Left ventricle myocardium inferior (tissue), 1 donor: Measurements from ENCODE around the gene BEND5. TPM values are rescaled to one million over a fixed set of nuclear protein-coding genes. Genes with fewer than 3 reads are reported as not detected.
A peak's percentile ranks its signal among the peaks of the same experiment; 100 is the strongest.

Experiments
- DNase-seq: peaks from one replicate; pipeline ENCODE4 v3.0.0-alpha.2; 2020
- H3K27ac ChIP-seq: fragments of 200-600 bp; replicated peaks from 2 replicates; pipeline ENCODE4 v1.8.0; 2021
- H3K27me3 ChIP-seq: fragments of 200-600 bp; 2 replicates; pipeline ENCODE4 v1.8.0; 2021; ENCODE audit warnings: low read depth
- H3K36me3 ChIP-seq: fragments of 200-600 bp; 2 replicates; pipeline ENCODE4 v1.8.0; 2021
- H3K4me1 ChIP-seq: fragments of 200-600 bp; 2 replicates; pipeline ENCODE4 v1.8.0; 2021
- H3K4me3 ChIP-seq: fragments of 200-600 bp; 2 replicates; pipeline ENCODE4 v1.8.0; 2021; ENCODE audit warnings: mild to moderate bottlenecking, moderate library complexity
- H3K9me3 ChIP-seq: fragments of 200-600 bp; replicated peaks from 2 replicates; pipeline ENCODE4 v1.8.0; 2021
- intact Hi-C: fragments of 100-400 bp; cut with micrococcal nuclease; formaldehyde crosslinking; loops from one replicate; pipeline ENCODE4 v1.11.0; 2022
- total RNA-seq: library from RNA; stranded (reverse); fragmentation: NEBNext Ultra II Directional; extraction: Animal tissue kit (Norgen Biotek cat#: 25700); gene quantifications from one replicate; pipeline ENCODE4 v1.2.1, GENCODE V29; 2021
- TF ChIP-seq, protein P1 (sequence below): fragments of 200-600 bp; IDR thresholded peaks from 2 replicates; pipeline ENCODE4 v1.8.0; 2021; ENCODE audit warnings: antibody characterized with exemption, mild to moderate bottlenecking, borderline replicate concordance
- donor health status: DM: no; HTN: yes; CAD: no; lungs with severe emphysema.

The BEND5 gene
- total RNA-seq, 1 donor from 2014 or later: 4.2 TPM

DNA sequence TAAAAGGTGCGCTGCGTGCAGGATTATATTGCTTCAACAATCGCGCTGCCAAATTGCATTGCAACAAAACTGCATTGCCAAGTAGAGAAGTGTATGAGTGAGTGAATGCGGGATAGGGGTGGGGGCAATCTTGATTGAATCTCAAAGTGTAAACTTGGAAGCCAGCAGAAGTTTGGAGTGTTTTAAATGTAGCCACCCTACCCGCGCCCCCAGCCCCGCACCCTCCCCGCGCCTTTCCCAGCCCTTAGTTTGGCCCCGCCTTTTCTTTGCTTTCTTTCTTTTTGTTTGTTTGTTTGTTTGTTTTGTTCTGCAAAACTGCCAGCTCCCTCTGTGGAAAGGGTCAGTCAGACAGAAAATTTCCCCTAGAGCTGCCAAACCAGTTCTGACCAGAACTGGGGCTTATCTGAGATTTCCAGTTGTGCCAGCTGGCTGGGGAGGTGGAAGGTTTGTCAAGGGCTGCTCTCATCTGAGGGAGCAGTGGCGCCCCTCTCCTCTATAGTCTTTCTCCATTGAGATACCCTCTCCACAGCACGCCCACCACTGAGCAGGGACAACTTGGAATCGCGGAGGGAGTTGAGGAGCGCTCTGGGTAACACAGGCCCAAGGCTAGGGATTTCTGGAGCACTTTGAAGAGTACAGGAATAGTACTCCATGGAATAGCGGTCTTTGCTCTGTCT, 666 bp upstream of the BEND5 start:
- Histone ChIP-seq H3K4me1 (peaks cover 29% of the 10 kb centered on the region), H3K9me3 (no peaks in the 10 kb centered on the region), H3K27ac (peak overlapping the region; percentile 75), H3K36me3 (no peaks in the 10 kb centered on the region), H3K4me3 (peak overlapping the region; percentile 85), H3K27me3 (no peaks in the 10 kb centered on the region)
- intact Hi-C loops: no loop called here
- TF ChIP-seq, protein P1, sequence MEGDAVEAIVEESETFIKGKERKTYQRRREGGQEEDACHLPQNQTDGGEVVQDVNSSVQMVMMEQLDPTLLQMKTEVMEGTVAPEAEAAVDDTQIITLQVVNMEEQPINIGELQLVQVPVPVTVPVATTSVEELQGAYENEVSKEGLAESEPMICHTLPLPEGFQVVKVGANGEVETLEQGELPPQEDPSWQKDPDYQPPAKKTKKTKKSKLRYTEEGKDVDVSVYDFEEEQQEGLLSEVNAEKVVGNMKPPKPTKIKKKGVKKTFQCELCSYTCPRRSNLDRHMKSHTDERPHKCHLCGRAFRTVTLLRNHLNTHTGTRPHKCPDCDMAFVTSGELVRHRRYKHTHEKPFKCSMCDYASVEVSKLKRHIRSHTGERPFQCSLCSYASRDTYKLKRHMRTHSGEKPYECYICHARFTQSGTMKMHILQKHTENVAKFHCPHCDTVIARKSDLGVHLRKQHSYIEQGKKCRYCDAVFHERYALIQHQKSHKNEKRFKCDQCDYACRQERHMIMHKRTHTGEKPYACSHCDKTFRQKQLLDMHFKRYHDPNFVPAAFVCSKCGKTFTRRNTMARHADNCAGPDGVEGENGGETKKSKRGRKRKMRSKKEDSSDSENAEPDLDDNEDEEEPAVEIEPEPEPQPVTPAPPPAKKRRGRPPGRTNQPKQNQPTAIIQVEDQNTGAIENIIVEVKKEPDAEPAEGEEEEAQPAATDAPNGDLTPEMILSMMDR: no peak
- DNase-seq: no peak

DNA sequence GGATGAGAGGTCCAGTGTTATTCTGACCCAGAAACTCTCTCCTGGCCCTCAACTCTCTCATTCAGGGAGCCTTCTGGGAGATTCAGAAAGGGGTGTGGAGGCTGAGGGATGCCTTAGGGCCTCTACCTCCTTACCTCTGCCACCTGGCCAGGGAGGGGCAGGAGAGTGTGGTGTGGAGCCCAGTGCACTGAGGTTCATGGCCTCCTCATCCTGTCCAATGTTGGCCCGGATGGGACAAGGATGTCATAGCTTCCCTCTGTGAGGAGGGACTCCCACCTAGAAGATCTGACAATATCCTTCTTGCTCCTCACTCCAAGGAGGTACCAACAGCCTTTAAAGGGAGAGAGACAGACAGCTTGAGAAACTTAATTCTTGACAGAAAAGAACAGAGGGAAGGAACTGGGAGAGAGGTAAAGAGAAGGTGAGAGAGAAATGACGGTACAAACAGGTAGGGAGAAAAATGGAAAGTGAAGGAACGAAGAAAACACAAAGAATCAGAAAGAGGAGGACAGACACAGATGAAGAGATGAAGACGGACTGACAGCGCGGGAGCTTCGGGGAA, 779 bp downstream of the BEND5 start:
- Histone ChIP-seq H3K4me1 (peaks cover 29% of the 10 kb centered on the region), H3K36me3 (peaks cover 6% of the 10 kb centered on the region), H3K27me3 (no peaks in the 10 kb centered on the region), H3K27ac (peak overlapping the region; percentile 75), H3K4me3 (peak overlapping the region; percentile 85), H3K9me3 (no peaks in the 10 kb centered on the region)
- TF ChIP-seq, protein P1: no peak
- intact Hi-C loops: no loop called here
- no peak for DNase-seq

DNA sequence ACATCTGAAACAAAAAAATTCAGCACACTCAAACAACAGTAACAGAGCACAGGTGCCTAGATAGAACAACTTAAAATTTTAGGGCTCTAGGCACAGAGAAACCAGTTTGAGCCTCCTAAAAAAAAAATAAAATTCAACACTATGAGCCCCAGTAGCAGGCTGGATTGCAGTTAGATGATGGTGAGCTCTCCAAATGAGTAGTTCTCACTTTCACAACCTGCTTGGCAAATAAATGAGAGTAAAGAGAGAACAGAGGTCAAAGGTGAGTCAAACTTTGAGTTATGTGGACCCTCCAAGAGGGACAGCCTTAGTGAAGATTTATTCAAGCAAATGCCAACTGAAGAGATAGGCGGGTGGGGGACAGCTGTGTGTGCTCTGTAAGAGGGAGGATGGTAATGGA, 3.6 kb downstream of the BEND5 start:
- Histone ChIP-seq H3K27ac (no peak overlapping the region), H3K9me3 (no peaks in the 10 kb centered on the region), H3K36me3 (peaks cover 6% of the 10 kb centered on the region), H3K4me3 (no peak overlapping the region), H3K4me1 (peaks cover 31% of the 10 kb centered on the region), H3K27me3 (no peaks in the 10 kb centered on the region)
- intact Hi-C loops: no loop called here
- TF ChIP-seq, protein P1: no peak
- no peak for DNase-seq

DNA sequence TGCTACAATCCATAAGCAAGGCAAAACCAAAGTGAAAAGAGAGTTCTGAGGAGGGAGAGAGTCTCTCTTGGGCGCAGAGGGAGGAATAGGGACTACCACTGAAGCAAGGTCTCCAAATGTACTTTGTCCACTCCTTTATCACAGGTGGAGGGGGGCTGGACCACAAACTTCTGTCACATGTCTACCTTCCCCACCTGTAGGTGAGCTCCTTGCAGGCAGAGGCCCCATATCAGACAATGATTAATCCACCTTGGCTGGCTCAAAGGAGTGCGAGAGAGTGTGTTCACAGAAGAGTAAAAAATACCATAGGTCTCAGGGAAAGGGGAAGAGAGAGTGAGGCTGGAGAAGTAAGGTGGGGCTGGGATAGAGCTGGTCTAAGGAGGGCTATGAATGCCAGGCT, 4.5 kb downstream of the BEND5 start:
- no peaks in the 10 kb centered on the region for H3K9me3 ChIP-seq
- no peak for DNase-seq
- peaks cover 6% of the 10 kb centered on the region for H3K36me3 ChIP-seq
- intact Hi-C loops: no loop called here
- no peaks in the 10 kb centered on the region for H3K27me3 ChIP-seq
- no peak overlapping the region for H3K4me3 ChIP-seq
- peaks cover 26% of the 10 kb centered on the region for H3K4me1 ChIP-seq
- no peak overlapping the region for H3K27ac ChIP-seq
- TF ChIP-seq, protein P1: no peak

DNA sequence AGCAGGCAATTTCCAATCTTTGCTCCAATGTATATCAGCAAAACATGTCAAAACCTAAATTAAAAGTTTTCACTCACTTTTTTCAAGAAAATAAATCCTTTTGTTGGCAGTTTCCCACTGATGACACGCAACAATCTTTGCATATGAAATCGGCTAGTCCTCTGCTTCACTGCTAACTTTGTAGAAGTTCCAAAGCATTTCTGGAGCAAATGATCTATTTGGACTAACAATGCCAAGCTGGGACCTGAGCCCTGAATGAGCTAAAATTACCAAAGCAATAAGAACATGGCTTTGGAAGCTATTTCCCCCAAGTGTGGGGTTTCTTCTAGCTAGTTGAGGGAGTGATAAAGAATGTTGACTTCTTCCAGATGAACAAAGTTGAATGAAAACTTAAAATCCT, 5.1 kb downstream of the BEND5 start:
- intact Hi-C loops: no loop called here
- DNase-seq: no peak
- peaks cover 19% of the 10 kb centered on the region for H3K4me1 ChIP-seq
- TF ChIP-seq, protein P1: no peak
- no peaks in the 10 kb centered on the region for H3K9me3 ChIP-seq
- no peak overlapping the region for H3K4me3 ChIP-seq
- H3K27ac ChIP-seq: no peak overlapping the region
- H3K36me3 ChIP-seq: peaks cover 7% of the 10 kb centered on the region
- no peaks in the 10 kb centered on the region for H3K27me3 ChIP-seq
